Measurements from ENCODE around the gene TNNC1.

- no peak for TF ChIP-seq POLR2A (IDR thresholded peaks at IDR 0.05; ENCODE audit: low read depth, low read length)
- TF ChIP-seq POLR2AphosphoS5 (IDR thresholded peaks at IDR 0.05; ENCODE audit: low read depth, low read length), result no peak
- TF ChIP-seq TAF1 (IDR thresholded peaks at IDR 0.05; ENCODE audit: low read depth, low read length), result no peak
Observed at GRCh38 chr3:52446631-52447511, 7.0 kb downstream of the TNNC1 start.
